Prostate gland (tissue), 2 donors: Measurements from ENCODE around the gene PIGQ.

Source experiments
- CTCF ChIP-seq, 4 experiments: fragments of 200-600 bp in 2 of 4; fragments of 450-650 bp in 2 of 4; sonication (generic) in 2 of 4; IDR thresholded peaks; 1 replicate in 3 of 4; 2 replicates in 1 of 4; pipeline ENCODE4 v1.5.1; 2016 to 2019; ENCODE audit warnings: antibody characterized with exemption in 4 of 4, mild to moderate bottlenecking in 2 of 4, moderate library complexity in 2 of 4
- POLR2A ChIP-seq: fragments of 450-650 bp; IDR thresholded peaks from one replicate; pipeline ENCODE4 v1.6.1; 2016; ENCODE audit warnings: antibody characterized with exemption, mild to moderate bottlenecking

- no peak for TF ChIP-seq CTCF (IDR thresholded peaks at IDR 0.05)
- no peak for TF ChIP-seq POLR2A
These were observed 3.3 kb downstream of the PIGQ start for GRCh38 chr16:572865-573650.
